ENCODE results near the gene NSUN7.

The NSUN7 gene

DNA sequence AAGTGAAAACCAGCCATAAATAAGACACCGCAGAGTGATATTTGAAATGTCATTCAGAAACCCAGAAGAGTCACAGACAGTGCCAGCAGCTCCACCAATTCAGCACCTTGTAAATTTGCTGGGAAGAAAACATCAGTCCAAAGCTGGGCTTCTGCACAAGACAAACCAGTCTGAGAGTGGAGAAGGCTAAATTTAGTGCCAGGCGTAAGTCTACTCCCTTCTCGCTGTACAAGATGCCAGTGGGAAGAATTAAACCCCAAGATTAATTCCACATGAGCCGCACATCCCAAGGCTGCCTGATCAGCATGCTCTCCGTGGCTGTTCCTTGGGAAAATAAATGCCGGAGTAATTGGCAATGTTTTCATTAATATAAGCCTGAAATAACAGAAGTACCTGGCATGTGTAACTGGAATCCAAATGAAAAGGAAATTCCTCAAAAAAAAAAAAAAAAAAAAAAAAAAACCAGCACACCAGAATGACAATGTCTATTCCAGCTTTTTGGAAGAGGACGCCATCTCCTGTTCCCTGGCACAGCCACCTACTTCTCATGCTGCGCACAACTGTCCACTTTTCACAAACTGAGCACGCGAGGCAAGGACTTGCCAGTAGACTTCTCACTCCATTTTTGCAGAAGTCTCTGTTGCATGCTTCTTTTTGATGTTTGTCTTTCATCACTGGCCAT lies 95.5 kb downstream of the NSUN7 start:
- CTCF ChIA-PET, result no interaction called here
- POLR2A ChIA-PET (ENCODE audit: low non-redundant PET), result no interaction called here
- DNase-seq (ENCODE audit: low spot score), result no peak
- no peak overlapping the region for H3K27ac ChIP-seq
- TF ChIP-seq, protein P1, sequence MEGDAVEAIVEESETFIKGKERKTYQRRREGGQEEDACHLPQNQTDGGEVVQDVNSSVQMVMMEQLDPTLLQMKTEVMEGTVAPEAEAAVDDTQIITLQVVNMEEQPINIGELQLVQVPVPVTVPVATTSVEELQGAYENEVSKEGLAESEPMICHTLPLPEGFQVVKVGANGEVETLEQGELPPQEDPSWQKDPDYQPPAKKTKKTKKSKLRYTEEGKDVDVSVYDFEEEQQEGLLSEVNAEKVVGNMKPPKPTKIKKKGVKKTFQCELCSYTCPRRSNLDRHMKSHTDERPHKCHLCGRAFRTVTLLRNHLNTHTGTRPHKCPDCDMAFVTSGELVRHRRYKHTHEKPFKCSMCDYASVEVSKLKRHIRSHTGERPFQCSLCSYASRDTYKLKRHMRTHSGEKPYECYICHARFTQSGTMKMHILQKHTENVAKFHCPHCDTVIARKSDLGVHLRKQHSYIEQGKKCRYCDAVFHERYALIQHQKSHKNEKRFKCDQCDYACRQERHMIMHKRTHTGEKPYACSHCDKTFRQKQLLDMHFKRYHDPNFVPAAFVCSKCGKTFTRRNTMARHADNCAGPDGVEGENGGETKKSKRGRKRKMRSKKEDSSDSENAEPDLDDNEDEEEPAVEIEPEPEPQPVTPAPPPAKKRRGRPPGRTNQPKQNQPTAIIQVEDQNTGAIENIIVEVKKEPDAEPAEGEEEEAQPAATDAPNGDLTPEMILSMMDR (conservative IDR thresholded peaks at IDR 0.05; ENCODE audit: low read depth), result no peak

DNA sequence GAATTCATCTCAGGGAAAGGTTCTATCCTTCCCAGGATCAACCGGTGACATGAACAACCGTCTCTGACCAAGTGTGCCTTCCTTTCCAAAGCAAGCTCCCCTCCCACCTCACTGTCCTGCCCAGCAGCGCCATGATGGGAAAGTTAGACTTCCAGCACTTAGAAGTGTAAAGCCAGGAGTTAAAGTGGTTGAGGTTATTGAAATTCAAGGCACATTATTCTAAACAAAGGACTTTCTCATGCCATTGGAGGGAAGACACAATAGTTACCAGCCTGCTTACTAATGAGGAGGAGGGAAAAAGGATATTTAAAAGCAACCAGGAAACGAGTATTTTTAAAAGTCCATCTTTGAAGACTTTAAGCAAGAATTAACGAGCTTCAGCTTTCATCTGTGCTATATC lies 96.8 kb downstream of the NSUN7 start:
- CTCF ChIA-PET, result interaction anchor here (0.6 to 0.8 kb wide), 2 partner anchors 8 to 620 kb away, joined by 3 read pairs; no protein-coding TSS in a partner anchor
- TF ChIP-seq, protein P1 (conservative IDR thresholded peaks at IDR 0.05; ENCODE audit: low read depth), result no peak
- no peak overlapping the region for H3K27ac ChIP-seq
- POLR2A ChIA-PET (ENCODE audit: low non-redundant PET), result no interaction called here
- no peak for DNase-seq (ENCODE audit: low spot score)

DNA sequence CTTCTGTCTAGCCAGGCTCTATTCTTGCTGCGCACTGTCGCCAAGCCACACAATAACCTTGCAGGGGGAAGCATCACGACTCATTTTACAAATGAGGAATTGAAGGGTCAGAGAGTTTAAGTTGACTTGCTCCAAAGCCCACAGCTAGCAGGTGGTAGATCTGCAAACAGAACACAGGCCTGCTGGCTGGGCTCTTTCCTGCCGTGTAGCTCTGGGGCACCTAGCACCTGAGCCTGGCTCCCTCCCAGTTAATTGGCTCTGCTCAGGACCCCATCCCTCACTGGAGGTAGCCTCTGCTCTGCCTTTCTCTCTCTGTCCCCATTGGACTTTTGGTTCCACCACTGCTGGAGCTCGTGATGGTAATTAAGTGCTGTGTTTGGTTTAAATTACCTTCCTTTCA lies 98.5 kb downstream of the NSUN7 start:
- CTCF ChIA-PET, result no interaction called here
- POLR2A ChIA-PET (ENCODE audit: low non-redundant PET), result no interaction called here
- DNase-seq (ENCODE audit: low spot score), result no peak
- TF ChIP-seq, protein P1 (conservative IDR thresholded peaks at IDR 0.05; ENCODE audit: low read depth), result no peak
- H3K27ac ChIP-seq, result 0 out of 2 replicates have a peak overlapping the region, but pooled peaks have one; percentile 2

DNA sequence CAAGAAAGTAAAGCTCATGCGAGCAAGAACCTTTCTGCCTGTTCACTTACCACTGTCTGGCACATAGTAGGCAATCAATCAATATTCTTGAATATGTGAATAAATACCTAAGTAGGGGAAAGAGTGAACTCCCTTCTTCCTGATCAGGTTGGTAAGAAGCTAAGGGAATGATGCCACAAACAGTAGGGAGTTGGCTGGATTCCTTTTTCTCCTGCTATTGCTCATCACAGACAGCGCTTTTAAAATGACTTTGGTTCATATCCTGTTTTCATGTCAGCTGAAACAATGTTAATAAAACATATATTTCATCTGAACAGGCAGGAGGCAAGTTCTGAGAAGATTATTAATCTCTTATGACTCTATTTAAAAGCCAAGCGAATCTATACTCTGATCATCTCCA lies 99.2 kb downstream of the NSUN7 start:
- H3K27ac ChIP-seq, result no peak overlapping the region
- CTCF ChIA-PET, result no interaction called here
- POLR2A ChIA-PET (ENCODE audit: low non-redundant PET), result no interaction called here
- DNase-seq (ENCODE audit: low spot score), result no peak
- TF ChIP-seq, protein P1 (conservative IDR thresholded peaks at IDR 0.05; ENCODE audit: low read depth), result no peak

DNA sequence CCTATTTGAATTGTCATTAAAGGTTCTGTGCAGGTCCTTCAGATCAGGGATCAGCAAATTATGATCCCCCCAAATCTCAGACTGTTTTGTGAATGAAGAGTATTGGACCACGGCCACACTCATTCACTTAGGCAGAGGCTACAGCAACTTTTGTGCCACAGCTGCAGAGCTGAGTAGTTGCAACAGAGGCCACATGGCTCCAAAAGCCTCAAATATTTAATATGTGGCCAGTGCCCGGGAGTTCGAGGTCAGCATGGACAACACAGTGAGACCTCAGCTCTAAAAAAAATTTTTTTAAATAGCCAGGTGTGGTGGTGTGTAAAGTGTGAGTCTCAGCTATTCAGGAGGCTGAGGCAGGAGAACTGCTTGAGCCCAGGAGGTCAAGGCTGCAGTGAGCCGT lies 100.7 kb downstream of the NSUN7 start:
- H3K27ac ChIP-seq, result no peak overlapping the region
- TF ChIP-seq, protein P1 (conservative IDR thresholded peaks at IDR 0.05; ENCODE audit: low read depth), result no peak
- CTCF ChIA-PET, result no interaction called here
- POLR2A ChIA-PET (ENCODE audit: low non-redundant PET), result no interaction called here
- DNase-seq (ENCODE audit: low spot score), result no peak

DNA sequence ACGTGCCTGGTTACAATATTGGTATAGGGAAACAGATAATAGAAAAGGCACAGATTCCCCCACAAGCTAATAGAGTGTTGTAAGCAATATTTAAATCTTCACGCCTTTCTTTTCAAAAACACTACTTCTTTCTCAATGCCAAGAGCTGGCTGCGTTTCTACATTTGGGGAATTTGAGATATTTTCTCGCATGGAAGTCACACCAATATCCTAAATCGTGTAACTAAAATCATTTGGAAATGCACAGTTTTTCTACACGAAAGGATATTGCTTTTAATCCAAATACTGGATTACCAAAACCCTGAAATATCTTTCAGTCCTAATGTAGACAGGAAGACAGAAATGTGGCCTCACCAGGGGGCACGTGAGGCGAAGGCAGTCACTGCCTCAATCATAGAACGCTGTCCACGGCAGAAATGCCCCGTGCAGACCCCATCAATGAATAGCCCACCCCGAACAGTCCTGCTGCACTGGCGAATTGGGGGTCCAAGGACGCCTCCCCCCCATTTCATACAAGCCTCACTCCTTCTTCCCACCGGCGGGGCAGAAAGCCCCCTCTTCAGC lies 106.6 kb downstream of the NSUN7 start:
- H3K27ac ChIP-seq, result 0 out of 2 replicates have a peak overlapping the region, but pooled peaks have one; percentile 9
- CTCF ChIA-PET, result no interaction called here
- POLR2A ChIA-PET (ENCODE audit: low non-redundant PET), result no interaction called here
- TF ChIP-seq, protein P1 (conservative IDR thresholded peaks at IDR 0.05; ENCODE audit: low read depth), result no peak
- no peak for DNase-seq (ENCODE audit: low spot score)

All from RWPE1 (cell line).